SK-N-SH treated with all-trans-retinoic acid at 6 μM for 48 hours (cell line): Measurements from ENCODE around the gene ADPRH.

Experiments used
- ATAC-seq: fragments of 200-7000 bp; cut with Tn5 transposase; 3 replicates; pipeline ENCODE4 v1.9.1; 2020; ENCODE audit warnings: mild to moderate bottlenecking, moderate library complexity
- ARNTL ChIP-seq: fragments of 450-650 bp; formaldehyde crosslinking; IDR thresholded peaks from 2 replicates; pipeline ENCODE4 v1.5.0; 2020; ENCODE audit warnings: low read depth, mild to moderate bottlenecking, moderate library complexity, borderline replicate concordance
- BACH2 ChIP-seq: fragments of 250-450 bp; sonication (Bioruptor Pico); IDR thresholded peaks from 2 replicates; pipeline ENCODE4 v1.9.0; 2021; ENCODE audit warnings: mild to moderate bottlenecking, borderline replicate concordance
- CREB5 ChIP-seq: fragments of 250-450 bp; sonication (Bioruptor Pico); IDR thresholded peaks from 2 replicates; pipeline ENCODE4 v1.5.1; 2020; ENCODE audit warnings: low read depth, mild to moderate bottlenecking, moderate library complexity
- CSDC2 ChIP-seq: fragments of 250-450 bp; sonication (Bioruptor Pico); IDR thresholded peaks from 2 replicates; pipeline ENCODE4 v1.5.0; 2020; ENCODE audit warnings: mild to moderate bottlenecking, moderate library complexity
- ESRRG ChIP-seq: fragments of 250-450 bp; sonication (Bioruptor Pico); IDR thresholded peaks from 2 replicates; pipeline ENCODE4 v1.6.1; 2021; ENCODE audit warnings: mild to moderate bottlenecking
- GLIS3 ChIP-seq: fragments of 250-450 bp; sonication (Bioruptor Pico); IDR thresholded peaks from 2 replicates; pipeline ENCODE4 v1.5.0; 2020; ENCODE audit warnings: mild to moderate bottlenecking, moderate library complexity
- POU6F1 ChIP-seq: fragments of 250-450 bp; sonication (Bioruptor Pico); IDR thresholded peaks from 2 replicates; pipeline ENCODE4 v1.8.0; 2021; ENCODE audit warnings: low read depth, mild to moderate bottlenecking, moderate library complexity, borderline replicate concordance
- PPARA ChIP-seq: fragments of 250-450 bp; sonication (Bioruptor Pico); IDR thresholded peaks from 2 replicates; pipeline ENCODE4 v1.5.0; 2020; ENCODE audit warnings: mild to moderate bottlenecking, borderline replicate concordance
- RARB ChIP-seq: fragments of 250-450 bp; sonication (Bioruptor Pico); IDR thresholded peaks from 2 replicates; pipeline ENCODE4 v1.8.0; 2021; ENCODE audit warnings: mild to moderate bottlenecking, moderate library complexity
- SNAI2 ChIP-seq: fragments of 250-450 bp; sonication (Bioruptor Pico); IDR thresholded peaks from 2 replicates; pipeline ENCODE4 v1.5.0; 2020; ENCODE audit warnings: mild to moderate bottlenecking, moderate library complexity
- TCF4 ChIP-seq: fragments of 250-450 bp; sonication (Bioruptor Pico); IDR thresholded peaks from 2 replicates; pipeline ENCODE4 v1.8.0; 2021; ENCODE audit warnings: mild to moderate bottlenecking, moderate library complexity, borderline replicate concordance
- TOX ChIP-seq: fragments of 250-450 bp; sonication (Bioruptor Pico); IDR thresholded peaks from 2 replicates; pipeline ENCODE4 v1.8.0; 2021; ENCODE audit warnings: mild to moderate bottlenecking, moderate library complexity, borderline replicate concordance
- ZFP3 ChIP-seq: fragments of 250-450 bp; sonication (Bioruptor Pico); IDR thresholded peaks from 2 replicates; pipeline ENCODE4 v1.5.0; 2020; ENCODE audit warnings: mild to moderate bottlenecking, moderate library complexity
- ZFP30 ChIP-seq: fragments of 450-650 bp; formaldehyde crosslinking; IDR thresholded peaks from 2 replicates; pipeline ENCODE4 v1.5.0; 2022; ENCODE audit warnings: mild to moderate bottlenecking, moderate library complexity
- ZNF565 ChIP-seq: fragments of 450-650 bp; formaldehyde crosslinking; conservative IDR thresholded peaks from 2 replicates; pipeline ENCODE4 v1.5.0; 2020; ENCODE audit warnings: low read depth, mild to moderate bottlenecking, moderate library complexity
- ZNF70 ChIP-seq: fragments of 450-650 bp; formaldehyde crosslinking; IDR thresholded peaks from 2 replicates; pipeline ENCODE4 v1.5.0; 2020; ENCODE audit warnings: mild to moderate bottlenecking, moderate library complexity
- ZNF8 ChIP-seq: fragments of 450-650 bp; formaldehyde crosslinking; IDR thresholded peaks from 2 replicates; pipeline ENCODE4 v1.5.0; 2020; ENCODE audit warnings: mild to moderate bottlenecking, moderate library complexity
- TF ChIP-seq, protein P1 (sequence below): fragments of 250-450 bp; sonication (Bioruptor Pico); IDR thresholded peaks from 2 replicates; pipeline ENCODE4 v1.8.0; 2020; ENCODE audit warnings: mild to moderate bottlenecking, moderate library complexity, borderline replicate concordance
- TF ChIP-seq, protein P2 (sequence below): fragments of 250-450 bp; sonication (Bioruptor Pico); IDR thresholded peaks from 2 replicates; pipeline ENCODE4 v1.5.0; 2020; ENCODE audit warnings: mild to moderate bottlenecking, moderate library complexity
- TF ChIP-seq, protein P3 (sequence below): fragments of 250-450 bp; sonication (Bioruptor Pico); IDR thresholded peaks from 2 replicates; pipeline ENCODE4 v1.5.1; 2021; ENCODE audit warnings: mild to moderate bottlenecking, moderate library complexity

Gene ADPRH

GRCh38 chr3:119557192-119557876, 22.0 kb upstream of the ADPRH start:
- ATAC-seq = no peak
- TF ChIP-seq CREB5 (CRISPR knock-in tag) (no peak), CSDC2 (CRISPR knock-in tag) (no peak), TCF4 (CRISPR knock-in tag) (no peak), RARB (CRISPR knock-in tag) (no peak), ZNF8 (CRISPR knock-in tag) (no peak), ZNF70 (CRISPR knock-in tag) (no peak), ZNF565 (CRISPR knock-in tag) (no peak), ZFP30 (CRISPR knock-in tag) (no peak)
- TF ChIP-seq, protein P1, sequence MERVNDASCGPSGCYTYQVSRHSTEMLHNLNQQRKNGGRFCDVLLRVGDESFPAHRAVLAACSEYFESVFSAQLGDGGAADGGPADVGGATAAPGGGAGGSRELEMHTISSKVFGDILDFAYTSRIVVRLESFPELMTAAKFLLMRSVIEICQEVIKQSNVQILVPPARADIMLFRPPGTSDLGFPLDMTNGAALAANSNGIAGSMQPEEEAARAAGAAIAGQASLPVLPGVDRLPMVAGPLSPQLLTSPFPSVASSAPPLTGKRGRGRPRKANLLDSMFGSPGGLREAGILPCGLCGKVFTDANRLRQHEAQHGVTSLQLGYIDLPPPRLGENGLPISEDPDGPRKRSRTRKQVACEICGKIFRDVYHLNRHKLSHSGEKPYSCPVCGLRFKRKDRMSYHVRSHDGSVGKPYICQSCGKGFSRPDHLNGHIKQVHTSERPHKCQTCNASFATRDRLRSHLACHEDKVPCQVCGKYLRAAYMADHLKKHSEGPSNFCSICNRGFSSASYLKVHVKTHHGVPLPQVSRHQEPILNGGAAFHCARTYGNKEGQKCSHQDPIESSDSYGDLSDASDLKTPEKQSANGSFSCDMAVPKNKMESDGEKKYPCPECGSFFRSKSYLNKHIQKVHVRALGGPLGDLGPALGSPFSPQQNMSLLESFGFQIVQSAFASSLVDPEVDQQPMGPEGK (CRISPR knock-in tag) = no peak

- no peak for ATAC-seq
- TF ChIP-seq CREB5 (CRISPR knock-in tag) (no peak), PPARA (CRISPR knock-in tag) (no peak), BACH2 (CRISPR knock-in tag) (no peak), POU6F1 (no peak), TOX (no peak), ZFP30 (CRISPR knock-in tag) (no peak), ZNF8 (CRISPR knock-in tag) (no peak), GLIS3 (no peak), RARB (CRISPR knock-in tag) (no peak), CSDC2 (CRISPR knock-in tag) (no peak)
- TF ChIP-seq, protein P2, sequence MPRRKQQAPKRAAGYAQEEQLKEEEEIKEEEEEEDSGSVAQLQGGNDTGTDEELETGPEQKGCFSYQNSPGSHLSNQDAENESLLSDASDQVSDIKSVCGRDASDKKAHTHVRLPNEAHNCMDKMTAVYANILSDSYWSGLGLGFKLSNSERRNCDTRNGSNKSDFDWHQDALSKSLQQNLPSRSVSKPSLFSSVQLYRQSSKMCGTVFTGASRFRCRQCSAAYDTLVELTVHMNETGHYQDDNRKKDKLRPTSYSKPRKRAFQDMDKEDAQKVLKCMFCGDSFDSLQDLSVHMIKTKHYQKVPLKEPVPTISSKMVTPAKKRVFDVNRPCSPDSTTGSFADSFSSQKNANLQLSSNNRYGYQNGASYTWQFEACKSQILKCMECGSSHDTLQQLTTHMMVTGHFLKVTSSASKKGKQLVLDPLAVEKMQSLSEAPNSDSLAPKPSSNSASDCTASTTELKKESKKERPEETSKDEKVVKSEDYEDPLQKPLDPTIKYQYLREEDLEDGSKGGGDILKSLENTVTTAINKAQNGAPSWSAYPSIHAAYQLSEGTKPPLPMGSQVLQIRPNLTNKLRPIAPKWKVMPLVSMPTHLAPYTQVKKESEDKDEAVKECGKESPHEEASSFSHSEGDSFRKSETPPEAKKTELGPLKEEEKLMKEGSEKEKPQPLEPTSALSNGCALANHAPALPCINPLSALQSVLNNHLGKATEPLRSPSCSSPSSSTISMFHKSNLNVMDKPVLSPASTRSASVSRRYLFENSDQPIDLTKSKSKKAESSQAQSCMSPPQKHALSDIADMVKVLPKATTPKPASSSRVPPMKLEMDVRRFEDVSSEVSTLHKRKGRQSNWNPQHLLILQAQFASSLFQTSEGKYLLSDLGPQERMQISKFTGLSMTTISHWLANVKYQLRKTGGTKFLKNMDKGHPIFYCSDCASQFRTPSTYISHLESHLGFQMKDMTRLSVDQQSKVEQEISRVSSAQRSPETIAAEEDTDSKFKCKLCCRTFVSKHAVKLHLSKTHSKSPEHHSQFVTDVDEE (CRISPR knock-in tag) = no peak
Measured at GRCh38 chr3:119557877-119558269, 21.4 kb upstream of the ADPRH start.

DNA sequence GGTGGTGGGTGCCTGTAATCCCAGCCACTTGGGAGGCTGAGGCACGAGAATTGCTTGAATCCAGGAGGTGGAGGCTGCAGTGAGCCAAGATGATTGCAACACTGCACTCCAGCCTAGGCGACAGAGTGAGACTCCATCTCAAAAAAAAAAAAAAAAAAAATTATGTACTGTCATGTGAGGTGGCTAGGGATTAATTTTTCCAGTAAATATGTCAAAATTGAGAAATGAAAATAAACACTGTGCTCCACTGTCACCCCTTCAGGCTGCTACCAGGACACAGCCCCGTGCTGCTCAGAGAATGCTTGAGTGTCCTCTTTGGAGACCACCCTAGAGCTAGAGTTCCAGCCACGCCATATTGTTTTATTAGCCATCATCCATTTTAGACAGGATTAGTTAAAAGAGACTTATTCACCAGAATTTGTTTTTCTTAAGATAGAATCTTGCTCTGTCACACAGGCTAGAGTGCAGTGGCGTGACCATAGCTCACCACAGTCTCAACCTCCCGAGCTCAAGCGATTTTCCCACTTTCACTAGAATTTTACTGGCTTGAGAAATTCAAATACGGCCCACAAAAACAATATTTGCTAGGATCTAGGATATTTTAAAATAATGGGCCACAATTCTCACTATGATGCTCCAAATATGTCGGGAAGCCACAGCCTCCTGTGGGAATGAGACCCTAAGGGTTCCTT, 20.5 kb upstream of the ADPRH start:
- TF ChIP-seq ZFP30 (CRISPR knock-in tag) (no peak), ZNF565 (CRISPR knock-in tag) (no peak), CREB5 (CRISPR knock-in tag) (no peak), ESRRG (no peak), ZNF8 (CRISPR knock-in tag) (no peak), BACH2 (CRISPR knock-in tag) (no peak), TCF4 (CRISPR knock-in tag) (no peak), PPARA (CRISPR knock-in tag) (no peak), ARNTL (CRISPR knock-in tag) (no peak), ZFP3 (CRISPR knock-in tag) (no peak), RARB (CRISPR knock-in tag) (no peak), GLIS3 (no peak), CSDC2 (CRISPR knock-in tag) (no peak), SNAI2 (CRISPR knock-in tag) (no peak), ZNF70 (CRISPR knock-in tag) (no peak)
- TF ChIP-seq, protein P1 (CRISPR knock-in tag) = no peak
- TF ChIP-seq, protein P3, sequence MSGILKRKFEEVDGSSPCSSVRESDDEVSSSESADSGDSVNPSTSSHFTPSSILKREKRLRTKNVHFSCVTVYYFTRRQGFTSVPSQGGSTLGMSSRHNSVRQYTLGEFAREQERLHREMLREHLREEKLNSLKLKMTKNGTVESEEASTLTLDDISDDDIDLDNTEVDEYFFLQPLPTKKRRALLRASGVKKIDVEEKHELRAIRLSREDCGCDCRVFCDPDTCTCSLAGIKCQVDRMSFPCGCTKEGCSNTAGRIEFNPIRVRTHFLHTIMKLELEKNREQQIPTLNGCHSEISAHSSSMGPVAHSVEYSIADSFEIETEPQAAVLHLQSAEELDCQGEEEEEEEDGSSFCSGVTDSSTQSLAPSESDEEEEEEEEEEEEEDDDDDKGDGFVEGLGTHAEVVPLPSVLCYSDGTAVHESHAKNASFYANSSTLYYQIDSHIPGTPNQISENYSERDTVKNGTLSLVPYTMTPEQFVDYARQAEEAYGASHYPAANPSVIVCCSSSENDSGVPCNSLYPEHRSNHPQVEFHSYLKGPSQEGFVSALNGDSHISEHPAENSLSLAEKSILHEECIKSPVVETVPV = no peak
- TF ChIP-seq, all 23 proteins: peak for 0
- ATAC-seq = no peak
